ENCODE results near the gene IP6K1. TPM values are rescaled to one million over a fixed set of nuclear protein-coding genes. Genes with fewer than 3 reads are reported as not detected.
A peak's percentile ranks its signal among the peaks of the same experiment; 100 is the strongest.

IP6K1 gene
- total RNA-seq, 1 experiment from 2014 or later, result 32.2 TPM

GRCh38 chr3:49718858-49719213 is 67.5 kb downstream of the IP6K1 start:
- no peaks in the 10 kb centered on the region for H3K27me3 Mint-ChIP-seq (ENCODE audit: low read depth)
- ChIA-PET POLR2A (interaction anchor here (0.5 to 2.0 kb wide), 6 partner anchors 15 to 1464 kb away, joined by 3 to 7 read pairs (median 6); partner anchors contain the start of gene IP6K1), CTCF (interaction anchor here (0.5 to 4.4 kb wide), 21 partner anchors 10 to 402 kb away, joined by 3 to 45 read pairs (median 5); partner anchors contain the start of genes CAMKV, INKA1 and IP6K1)
- H3K27ac Mint-ChIP-seq, result peak overlapping the region; percentile 92
- H3K36me3 Mint-ChIP-seq, result peaks cover 12% of the 10 kb centered on the region
- no peaks in the 10 kb centered on the region for H3K9me3 Mint-ChIP-seq
- DNase-seq (ENCODE audit: low spot score), result peak; percentile 61
- H3K4me1 Mint-ChIP-seq, result peaks cover 11% of the 10 kb centered on the region
- H3K4me3 Mint-ChIP-seq, result peak overlapping the region; percentile 92
- ATAC-seq, result peak; percentile 3
- TF ChIP-seq, protein P1, sequence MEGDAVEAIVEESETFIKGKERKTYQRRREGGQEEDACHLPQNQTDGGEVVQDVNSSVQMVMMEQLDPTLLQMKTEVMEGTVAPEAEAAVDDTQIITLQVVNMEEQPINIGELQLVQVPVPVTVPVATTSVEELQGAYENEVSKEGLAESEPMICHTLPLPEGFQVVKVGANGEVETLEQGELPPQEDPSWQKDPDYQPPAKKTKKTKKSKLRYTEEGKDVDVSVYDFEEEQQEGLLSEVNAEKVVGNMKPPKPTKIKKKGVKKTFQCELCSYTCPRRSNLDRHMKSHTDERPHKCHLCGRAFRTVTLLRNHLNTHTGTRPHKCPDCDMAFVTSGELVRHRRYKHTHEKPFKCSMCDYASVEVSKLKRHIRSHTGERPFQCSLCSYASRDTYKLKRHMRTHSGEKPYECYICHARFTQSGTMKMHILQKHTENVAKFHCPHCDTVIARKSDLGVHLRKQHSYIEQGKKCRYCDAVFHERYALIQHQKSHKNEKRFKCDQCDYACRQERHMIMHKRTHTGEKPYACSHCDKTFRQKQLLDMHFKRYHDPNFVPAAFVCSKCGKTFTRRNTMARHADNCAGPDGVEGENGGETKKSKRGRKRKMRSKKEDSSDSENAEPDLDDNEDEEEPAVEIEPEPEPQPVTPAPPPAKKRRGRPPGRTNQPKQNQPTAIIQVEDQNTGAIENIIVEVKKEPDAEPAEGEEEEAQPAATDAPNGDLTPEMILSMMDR (IDR thresholded peaks at IDR 0.05), result no peak
- TF ChIP-seq HMGA2 (CRISPR knock-in tag; IDR thresholded peaks at IDR 0.05) (no peak), ZNF396 (CRISPR knock-in tag; IDR thresholded peaks at IDR 0.05; ENCODE audit: borderline replicate concordance) (no peak), RORB (CRISPR knock-in tag; IDR thresholded peaks at IDR 0.05) (no peak), ZNF281 (CRISPR knock-in tag; IDR thresholded peaks at IDR 0.05) (no peak), ESRRA (CRISPR knock-in tag; IDR thresholded peaks at IDR 0.05; ENCODE audit: borderline replicate concordance) (0 out of 2 replicates have a peak, but pooled peaks have one; percentile 25), ZNF512 (CRISPR knock-in tag; IDR thresholded peaks at IDR 0.05; ENCODE audit: borderline replicate concordance) (no peak), NFE2L1 (CRISPR knock-in tag; IDR thresholded peaks at IDR 0.05) (0 out of 2 replicates have a peak, but pooled peaks have one; percentile 26), NR1H2 (CRISPR knock-in tag; IDR thresholded peaks at IDR 0.05) (no peak), ZNF263 (CRISPR knock-in tag; IDR thresholded peaks at IDR 0.05; ENCODE audit: low read depth) (no peak), MAX (CRISPR knock-in tag; IDR thresholded peaks at IDR 0.05) (peak; percentile 85; the same call in 1 of the 2 replicates), ZNF423 (CRISPR knock-in tag; IDR thresholded peaks at IDR 0.05) (no peak), ZNF425 (CRISPR knock-in tag; conservative IDR thresholded peaks at IDR 0.05) (no peak), GRHL2 (CRISPR knock-in tag; IDR thresholded peaks at IDR 0.05; ENCODE audit: insufficient replicate concordance, severe bottlenecking) (no peak), MXD4 (CRISPR knock-in tag; IDR thresholded peaks at IDR 0.05; ENCODE audit: borderline replicate concordance) (no peak), EMX1 (CRISPR knock-in tag; IDR thresholded peaks at IDR 0.05) (no peak)
- TF ChIP-seq, protein P2, sequence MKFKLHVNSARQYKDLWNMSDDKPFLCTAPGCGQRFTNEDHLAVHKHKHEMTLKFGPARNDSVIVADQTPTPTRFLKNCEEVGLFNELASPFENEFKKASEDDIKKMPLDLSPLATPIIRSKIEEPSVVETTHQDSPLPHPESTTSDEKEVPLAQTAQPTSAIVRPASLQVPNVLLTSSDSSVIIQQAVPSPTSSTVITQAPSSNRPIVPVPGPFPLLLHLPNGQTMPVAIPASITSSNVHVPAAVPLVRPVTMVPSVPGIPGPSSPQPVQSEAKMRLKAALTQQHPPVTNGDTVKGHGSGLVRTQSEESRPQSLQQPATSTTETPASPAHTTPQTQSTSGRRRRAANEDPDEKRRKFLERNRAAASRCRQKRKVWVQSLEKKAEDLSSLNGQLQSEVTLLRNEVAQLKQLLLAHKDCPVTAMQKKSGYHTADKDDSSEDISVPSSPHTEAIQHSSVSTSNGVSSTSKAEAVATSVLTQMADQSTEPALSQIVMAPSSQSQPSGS (CRISPR knock-in tag; IDR thresholded peaks at IDR 0.05; ENCODE audit: borderline replicate concordance, low read depth), result no peak
- TF ChIP-seq, protein P3, sequence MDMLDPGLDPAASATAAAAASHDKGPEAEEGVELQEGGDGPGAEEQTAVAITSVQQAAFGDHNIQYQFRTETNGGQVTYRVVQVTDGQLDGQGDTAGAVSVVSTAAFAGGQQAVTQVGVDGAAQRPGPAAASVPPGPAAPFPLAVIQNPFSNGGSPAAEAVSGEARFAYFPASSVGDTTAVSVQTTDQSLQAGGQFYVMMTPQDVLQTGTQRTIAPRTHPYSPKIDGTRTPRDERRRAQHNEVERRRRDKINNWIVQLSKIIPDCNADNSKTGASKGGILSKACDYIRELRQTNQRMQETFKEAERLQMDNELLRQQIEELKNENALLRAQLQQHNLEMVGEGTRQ (CRISPR knock-in tag; IDR thresholded peaks at IDR 0.05), result no peak
- TF ChIP-seq, protein P4, sequence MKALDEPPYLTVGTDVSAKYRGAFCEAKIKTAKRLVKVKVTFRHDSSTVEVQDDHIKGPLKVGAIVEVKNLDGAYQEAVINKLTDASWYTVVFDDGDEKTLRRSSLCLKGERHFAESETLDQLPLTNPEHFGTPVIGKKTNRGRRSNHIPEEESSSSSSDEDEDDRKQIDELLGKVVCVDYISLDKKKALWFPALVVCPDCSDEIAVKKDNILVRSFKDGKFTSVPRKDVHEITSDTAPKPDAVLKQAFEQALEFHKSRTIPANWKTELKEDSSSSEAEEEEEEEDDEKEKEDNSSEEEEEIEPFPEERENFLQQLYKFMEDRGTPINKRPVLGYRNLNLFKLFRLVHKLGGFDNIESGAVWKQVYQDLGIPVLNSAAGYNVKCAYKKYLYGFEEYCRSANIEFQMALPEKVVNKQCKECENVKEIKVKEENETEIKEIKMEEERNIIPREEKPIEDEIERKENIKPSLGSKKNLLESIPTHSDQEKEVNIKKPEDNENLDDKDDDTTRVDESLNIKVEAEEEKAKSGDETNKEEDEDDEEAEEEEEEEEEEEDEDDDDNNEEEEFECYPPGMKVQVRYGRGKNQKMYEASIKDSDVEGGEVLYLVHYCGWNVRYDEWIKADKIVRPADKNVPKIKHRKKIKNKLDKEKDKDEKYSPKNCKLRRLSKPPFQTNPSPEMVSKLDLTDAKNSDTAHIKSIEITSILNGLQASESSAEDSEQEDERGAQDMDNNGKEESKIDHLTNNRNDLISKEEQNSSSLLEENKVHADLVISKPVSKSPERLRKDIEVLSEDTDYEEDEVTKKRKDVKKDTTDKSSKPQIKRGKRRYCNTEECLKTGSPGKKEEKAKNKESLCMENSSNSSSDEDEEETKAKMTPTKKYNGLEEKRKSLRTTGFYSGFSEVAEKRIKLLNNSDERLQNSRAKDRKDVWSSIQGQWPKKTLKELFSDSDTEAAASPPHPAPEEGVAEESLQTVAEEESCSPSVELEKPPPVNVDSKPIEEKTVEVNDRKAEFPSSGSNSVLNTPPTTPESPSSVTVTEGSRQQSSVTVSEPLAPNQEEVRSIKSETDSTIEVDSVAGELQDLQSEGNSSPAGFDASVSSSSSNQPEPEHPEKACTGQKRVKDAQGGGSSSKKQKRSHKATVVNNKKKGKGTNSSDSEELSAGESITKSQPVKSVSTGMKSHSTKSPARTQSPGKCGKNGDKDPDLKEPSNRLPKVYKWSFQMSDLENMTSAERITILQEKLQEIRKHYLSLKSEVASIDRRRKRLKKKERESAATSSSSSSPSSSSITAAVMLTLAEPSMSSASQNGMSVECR (CRISPR knock-in tag; IDR thresholded peaks at IDR 0.05; ENCODE audit: borderline replicate concordance), result 0 out of 2 replicates have a peak, but pooled peaks have one; percentile 57
- TF ChIP-seq, protein P5, sequence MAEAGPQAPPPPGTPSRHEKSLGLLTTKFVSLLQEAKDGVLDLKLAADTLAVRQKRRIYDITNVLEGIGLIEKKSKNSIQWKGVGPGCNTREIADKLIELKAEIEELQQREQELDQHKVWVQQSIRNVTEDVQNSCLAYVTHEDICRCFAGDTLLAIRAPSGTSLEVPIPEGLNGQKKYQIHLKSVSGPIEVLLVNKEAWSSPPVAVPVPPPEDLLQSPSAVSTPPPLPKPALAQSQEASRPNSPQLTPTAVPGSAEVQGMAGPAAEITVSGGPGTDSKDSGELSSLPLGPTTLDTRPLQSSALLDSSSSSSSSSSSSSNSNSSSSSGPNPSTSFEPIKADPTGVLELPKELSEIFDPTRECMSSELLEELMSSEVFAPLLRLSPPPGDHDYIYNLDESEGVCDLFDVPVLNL (CRISPR knock-in tag; IDR thresholded peaks at IDR 0.05; ENCODE audit: borderline replicate concordance, low read depth), result no peak
